SK-N-MC (cell line): ENCODE measurements around the gene NOP16.

Source experiments
- EZH2 ChIP-seq: fragments of 200-600 bp; sonication (generic); IDR thresholded peaks from one replicate; pipeline ENCODE4 v1.6.1; 2017; ENCODE audit warnings: antibody characterized with exemption
- POLR2AphosphoS5 ChIP-seq: IDR thresholded peaks from 2 replicates; pipeline ENCODE4 v1.6.1; 2012; ENCODE audit warnings: mild to moderate bottlenecking, low read depth, low read length, borderline replicate concordance

GRCh38 chr5:176362233-176362490 lies 26.2 kb downstream of the NOP16 start:
- TF ChIP-seq POLR2AphosphoS5: no peak
- TF ChIP-seq EZH2: no peak
